Activated CD4-positive, CD25-positive, alpha-beta regulatory T cell treated with anti-CD3 and anti-CD28 coated beads, Interleukin-2, amount 50 U/mL, for 24 hours (primary cell): ENCODE results near the gene CLTA.
"Not testable (repeated sequence)": the region's sequence is repeated elsewhere in the genome, so short reads cannot be mapped to it uniquely, and the experiment has no call there.

ENCODE experiments used
- ATAC-seq, 2 donors: fragments of 150-1000 bp; cut with Tn5 transposase; one replicate each; pipeline ENCODE4 v1.10.0; 2021; ENCODE audit warnings: mild to moderate bottlenecking in 1 of 2, moderate library complexity in 1 of 2

Gene CLTA

DNA sequence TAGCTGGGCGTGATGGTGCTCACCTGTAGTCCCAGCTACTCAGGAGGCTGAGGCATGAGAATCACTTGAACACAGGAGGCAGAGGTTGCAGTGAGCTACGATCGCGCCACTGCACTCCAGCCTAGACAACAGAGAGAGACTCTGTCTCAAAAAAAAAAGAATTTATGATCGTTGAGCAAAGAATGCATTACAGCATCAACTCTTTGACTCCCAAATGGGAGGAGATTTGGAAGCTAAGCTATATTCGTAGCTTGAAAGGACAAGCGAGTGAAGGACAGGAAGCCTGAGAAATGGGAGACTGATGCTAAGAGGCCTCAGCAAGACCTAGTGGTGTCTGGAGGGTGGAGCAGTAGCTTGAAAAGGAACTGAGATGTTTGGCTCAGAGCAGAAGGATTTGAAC lies 31.8 kb upstream of the CLTA start:
- ATAC-seq: no peak

DNA sequence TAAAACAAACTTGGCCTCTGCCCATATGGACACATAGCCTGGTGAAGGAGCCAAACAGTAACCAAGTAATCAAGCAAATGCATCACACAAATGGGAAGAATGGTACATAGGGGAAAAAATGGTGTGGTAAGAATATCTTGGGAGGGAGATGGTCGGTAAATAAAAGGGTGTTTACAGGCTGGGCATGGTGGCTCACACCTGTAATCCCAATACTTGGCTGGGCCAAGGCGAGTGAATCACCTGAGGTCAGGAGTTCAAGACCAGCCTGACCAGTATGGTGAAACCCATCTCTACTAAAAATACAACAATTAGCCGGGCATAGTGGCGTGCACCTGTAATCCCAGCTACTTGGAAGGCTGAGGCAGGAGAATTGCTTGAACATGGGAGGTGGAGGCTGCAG lies 31.2 kb upstream of the CLTA start:
- not testable (repeated sequence) for ATAC-seq

DNA sequence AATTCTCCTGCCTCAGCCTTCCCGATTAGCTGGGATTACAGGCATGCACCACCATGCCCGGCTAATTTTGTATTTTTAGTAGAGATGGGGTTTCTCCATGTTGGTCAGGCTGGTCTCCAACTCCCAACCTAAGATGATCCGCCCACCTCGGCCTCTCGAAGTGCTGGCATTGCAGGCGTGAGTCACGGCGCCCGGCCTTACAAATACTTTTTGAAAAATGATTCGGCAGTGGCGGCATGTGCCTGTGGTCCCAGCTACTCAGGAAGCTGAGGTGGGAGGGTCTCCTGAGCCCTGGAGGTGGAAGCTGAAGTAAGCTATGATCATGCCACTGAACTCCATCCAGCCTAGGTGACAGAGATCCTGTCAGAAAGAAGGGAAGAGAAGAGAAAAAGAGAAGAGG lies 30.6 kb upstream of the CLTA start:
- not testable (repeated sequence) for ATAC-seq

DNA sequence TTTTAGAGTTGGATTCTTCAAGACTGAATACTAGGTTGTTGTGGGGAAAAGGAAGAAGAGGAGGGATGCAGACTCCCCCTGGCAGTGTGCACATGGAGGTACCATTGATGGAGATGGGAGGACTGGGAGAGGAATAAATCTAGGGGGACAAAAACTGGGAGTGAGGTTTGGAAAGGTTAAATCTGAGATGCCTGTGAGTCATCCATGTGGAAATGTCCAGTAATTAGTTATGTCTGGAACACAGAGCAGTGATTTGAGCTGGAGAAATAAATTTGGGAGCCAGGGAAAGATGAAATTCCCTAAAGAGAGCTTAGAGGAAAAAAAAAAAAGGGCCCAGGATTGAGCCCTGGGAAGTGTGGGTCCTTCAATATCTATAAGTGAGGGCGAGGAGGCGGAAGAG lies 29.5 kb upstream of the CLTA start:
- ATAC-seq: no peak

DNA sequence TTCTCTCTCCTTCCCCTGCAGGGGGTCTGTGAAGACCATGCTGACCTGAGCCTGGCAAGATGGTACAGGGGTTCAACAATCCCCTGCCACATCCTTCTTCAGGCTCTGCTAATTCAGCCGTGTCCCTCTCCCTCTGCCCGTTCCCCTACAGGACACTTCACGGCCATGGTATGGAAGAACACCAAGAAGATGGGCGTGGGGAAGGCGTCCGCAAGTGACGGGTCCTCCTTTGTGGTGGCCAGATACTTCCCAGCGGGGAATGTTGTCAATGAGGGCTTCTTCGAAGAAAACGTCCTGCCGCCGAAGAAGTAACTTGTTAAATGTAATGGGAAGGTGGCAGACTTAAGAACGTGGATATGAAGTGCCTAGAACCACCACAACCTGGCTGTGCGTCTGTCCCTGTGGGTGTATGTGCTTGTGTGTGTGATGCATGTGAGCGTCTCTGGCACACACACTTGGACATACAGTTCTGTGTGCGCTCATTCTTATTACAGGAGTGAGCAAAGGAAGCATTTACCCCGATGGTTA lies 28.4 kb upstream of the CLTA start:
- ATAC-seq: no peak

DNA sequence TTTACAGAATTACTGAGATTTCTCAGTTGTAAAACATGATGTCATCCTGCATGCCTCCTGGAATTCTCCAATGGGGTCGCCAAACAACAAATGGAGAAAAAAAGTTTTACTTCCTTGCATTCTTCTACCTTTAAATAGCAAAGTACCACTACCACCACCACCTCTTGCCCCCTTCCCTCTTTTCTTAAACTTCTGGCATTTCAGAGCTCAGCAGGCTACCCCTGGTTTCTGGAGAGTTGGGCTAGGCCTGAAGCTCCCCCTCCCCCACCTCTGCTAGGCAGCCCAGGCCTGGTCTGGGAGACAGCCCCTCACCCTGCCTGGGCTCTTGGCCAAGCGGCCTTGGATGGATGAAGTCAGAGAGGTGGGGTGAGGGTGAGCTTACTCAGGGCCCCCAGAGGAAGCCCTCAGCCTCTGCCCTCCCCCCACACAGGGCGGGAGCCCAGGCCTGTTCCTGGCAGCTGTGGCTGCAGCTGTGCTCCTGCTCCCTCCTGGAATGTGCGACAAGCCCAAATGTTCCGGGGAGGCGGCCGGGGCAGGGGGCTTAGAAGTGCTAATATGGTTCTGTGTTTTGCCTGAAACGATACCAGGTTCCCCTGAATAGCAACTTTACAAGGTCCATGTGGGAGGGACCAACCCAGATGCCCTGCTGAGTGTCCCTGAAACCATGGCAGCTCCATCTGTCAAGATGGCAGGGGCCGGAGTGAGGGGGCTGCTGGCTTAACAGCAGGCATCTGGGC lies 27.5 kb upstream of the CLTA start:
- ATAC-seq: no peak

DNA sequence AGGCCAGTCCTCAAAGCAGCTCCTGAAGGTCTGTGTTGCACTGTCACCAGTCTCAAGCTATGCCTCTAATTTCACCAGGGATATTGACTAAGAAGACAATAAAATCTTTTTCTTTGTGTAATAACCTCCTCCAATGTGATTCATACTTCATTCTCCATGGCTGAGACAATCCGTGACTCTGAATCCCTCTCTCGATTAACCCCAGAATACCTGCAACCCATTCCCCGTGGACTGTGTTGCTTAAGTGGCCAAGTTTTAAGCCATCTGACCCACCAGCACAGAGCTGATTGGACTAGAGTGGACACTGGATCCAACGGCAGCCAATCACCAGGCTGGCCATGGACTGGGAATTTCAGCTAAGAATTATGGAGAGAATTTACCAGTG lies 26.9 kb upstream of the CLTA start:
- no peak for ATAC-seq

DNA sequence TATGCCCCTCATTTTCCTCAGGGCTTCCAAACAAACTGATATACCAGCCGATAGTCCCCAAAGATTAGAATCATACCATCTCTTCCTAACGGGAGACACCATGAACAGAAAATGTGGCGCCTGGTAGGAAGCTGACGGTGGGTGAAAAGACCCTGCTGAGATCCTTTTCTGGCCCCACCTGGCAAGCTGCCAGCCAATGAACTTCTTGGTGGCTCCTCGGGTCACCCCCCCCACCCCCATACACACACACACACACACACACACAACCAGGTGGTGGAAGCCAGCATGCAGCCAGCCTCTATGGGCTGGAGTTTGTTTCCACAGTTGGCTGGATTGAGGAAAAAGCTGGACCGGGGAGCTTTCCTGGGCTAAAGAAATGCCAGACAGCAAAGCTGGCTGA lies 26.3 kb upstream of the CLTA start:
- ATAC-seq: no peak

DNA sequence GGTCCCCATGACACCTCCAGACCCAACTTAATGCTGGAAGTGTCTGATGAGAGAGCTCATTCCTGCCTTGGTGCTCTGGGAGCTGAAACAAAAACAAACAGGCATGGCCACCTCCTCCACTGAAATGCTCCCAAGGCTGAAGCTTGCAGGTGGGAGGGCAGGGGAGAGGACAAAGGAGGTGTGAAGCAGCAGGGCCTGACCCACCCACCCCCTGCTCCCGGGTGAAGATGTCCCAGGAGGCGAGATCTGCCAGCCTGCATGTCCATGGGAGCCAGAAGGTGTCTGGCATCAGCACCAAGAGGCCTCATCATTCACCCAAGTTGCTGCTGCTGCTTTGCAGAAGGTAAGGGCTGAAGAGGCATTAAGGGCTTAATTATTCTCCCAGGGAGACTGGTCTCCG lies 25.7 kb upstream of the CLTA start:
- no peak for ATAC-seq

DNA sequence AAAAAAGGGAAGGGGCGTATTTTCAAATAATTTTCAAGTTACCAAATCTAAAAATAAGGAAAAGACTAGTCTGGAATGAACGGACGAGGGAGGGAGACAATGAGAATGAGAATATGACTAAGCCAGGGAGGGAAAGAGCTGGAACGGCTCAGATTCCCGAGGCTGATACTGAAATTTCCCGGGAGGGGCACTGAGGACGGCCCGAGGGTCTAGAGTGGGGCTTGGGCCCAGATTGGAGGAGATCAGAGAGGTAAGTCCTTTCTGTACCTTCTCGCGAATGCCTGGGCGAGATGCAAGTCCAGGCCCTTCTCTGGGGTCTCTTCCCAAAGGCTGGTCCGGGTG lies 24.9 kb upstream of the CLTA start:
- ATAC-seq: no peak

DNA sequence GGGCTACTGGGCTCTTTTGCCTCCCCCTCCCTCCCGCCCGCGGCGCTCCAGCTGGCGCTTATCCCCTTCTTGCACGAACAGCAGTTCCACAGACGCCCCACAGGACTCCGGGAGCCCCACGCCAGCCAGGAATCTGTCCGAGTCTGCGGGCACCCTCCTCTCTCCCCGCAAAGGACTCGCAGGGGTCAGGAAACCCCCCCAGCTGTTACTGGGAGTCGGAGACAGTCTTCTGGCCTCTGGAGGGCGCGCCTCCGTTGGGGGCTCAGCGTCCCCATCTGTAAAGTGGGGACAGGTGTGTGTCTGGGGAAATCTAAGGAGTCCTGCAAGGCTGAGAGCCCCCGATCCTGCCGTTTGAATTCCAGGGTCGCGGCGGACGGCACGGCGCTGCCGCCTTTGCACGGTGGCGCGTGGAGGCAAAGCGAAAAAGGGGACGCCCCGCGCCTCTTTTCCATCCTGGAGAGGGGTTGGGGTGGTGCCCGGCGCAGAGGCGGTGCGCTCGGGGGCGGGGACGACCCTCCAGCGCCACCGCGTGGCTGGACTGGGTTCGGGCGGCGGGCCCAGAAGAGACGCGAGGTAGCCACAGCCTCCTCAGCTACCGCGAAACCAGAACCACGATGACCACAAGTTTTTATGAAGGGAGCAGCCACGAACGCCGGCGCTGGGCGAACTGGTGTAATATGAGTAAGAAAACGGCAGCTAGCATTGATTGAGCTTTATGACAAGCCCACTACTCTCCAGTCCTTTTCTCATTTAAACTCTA lies 24.4 kb upstream of the CLTA start:
- peak; percentile 96 to 98 for ATAC-seq

DNA sequence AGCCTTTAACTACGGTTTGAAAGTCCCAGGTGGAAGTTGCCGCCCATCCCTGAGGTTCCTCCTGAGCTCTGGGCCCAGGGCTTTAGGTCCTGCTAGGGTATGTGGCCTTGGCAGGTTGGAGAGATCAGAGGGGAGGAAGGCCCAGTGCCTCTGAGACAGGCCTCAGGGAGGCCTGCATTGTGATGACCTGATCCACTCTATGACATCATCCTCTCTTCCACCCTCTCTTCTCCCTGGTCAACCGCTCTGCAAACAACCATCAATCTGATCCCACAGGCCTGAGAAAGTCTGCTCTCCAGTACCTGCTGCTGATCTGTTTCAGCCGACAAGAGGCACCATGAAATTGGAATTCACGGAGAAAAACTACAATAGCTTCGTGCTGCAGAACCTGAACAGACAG lies 21.6 kb upstream of the CLTA start, which contains the start of gene CCIN:
Gene CCIN (plus strand): TSS at position 223 of the 400 bp plus-strand sequence. CDS start 115 bp downstream, at position 338.
- no peak for ATAC-seq

DNA sequence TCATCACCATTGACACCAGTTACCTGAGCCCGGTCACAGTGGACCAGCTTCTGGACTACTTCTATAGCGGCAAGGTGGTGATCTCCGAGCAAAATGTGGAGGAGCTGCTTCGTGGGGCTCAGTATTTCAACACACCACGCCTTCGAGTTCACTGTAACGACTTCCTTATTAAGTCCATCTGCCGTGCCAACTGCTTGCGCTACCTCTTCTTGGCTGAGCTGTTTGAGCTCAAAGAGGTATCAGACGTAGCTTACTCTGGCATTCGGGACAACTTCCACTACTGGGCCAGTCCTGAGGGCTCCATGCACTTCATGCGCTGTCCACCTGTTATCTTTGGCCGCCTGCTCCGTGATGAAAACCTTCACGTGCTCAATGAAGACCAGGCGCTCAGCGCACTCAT lies 21.0 kb upstream of the CLTA start:
- ATAC-seq: no peak

DNA sequence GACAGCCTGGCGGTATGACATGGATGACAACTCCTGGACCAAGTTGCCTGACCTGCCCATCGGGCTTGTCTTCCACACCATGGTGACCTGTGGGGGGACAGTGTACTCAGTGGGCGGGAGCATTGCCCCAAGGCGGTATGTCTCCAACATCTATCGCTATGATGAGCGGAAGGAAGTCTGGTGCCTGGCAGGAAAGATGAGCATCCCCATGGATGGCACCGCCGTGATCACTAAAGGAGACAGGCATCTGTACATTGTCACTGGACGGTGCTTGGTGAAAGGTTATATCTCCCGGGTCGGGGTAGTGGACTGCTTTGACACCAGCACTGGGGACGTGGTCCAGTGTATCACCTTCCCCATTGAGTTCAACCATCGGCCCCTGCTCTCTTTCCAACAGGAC lies 20.2 kb upstream of the CLTA start:
- ATAC-seq: no peak

DNA sequence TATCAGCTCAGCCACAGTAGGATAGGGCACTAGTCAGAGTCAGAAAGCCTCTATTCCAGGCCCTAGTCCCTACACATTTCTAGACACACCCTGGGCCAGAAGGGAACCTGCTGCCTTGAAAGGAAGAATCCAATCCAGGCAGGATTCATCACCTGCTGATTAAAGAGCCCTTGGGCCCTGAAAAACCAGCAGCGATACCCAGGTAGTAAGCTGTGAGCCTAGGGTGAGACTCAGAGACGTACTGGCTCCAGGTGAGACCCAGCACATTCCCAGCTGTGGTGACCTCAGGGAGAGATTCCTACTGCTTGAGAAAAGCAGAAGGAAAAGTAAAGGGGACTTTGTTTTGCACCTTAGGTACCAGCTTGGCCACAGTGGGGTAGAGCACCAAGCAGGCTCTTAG lies 16.9 kb upstream of the CLTA start:
- ATAC-seq: no peak

DNA sequence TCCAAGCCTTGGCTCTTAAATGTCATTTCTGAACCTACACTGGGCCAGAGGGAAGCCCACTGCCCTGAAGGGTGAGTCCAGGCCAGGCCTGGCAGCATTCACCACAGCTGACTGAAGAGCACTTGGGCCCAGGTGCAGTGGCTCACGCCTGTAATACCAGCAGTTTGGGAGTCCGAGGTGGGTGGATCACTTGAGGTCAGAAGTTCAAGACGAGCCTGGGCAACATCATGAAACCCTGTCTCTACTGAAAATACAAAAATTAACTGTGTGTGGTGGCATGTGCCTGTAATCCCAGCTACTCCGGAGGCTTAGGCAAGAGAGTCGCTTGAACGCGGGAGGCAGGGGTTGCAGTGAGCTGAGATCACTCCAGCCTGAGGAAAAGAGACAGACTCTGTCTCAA lies 16.4 kb upstream of the CLTA start:
- no peak for ATAC-seq

DNA sequence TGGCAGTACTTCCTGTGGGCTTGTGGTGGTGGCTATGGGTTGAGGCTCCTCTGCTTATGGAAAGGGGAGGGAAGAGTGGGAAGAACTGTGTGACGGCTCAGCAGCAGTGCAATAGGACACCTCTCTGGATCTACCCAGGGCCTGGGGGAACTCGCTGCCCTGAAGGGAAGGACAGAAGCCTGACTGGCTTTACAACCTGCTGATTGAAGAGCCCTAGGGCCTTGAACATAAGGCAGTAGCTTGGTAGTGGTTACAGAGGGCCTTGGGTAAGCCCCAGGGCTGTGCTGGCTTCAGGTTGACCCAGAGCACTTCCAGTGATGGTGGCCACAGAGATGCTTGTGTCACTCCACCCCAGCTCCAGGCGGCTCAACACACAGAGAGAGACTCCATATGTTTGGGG lies 16.0 kb upstream of the CLTA start:
- no peak for ATAC-seq

DNA sequence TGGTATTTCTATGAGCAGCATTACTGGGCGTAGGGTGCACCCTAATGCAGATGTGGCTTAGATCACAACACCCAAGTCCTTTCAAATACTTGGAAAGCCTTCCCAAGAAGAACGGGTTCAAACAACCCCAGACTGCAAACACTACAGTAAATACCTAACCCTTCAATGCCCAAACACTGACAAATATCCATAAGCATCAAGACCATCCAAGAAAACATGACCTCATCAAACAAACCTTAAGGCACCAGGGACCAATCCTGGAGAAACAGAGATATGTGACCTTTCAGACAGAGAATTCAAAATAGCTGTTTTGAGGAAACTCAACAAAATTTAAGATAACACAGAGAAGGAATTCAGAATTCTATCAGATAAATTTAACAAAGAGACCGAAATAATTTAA lies 15.5 kb upstream of the CLTA start:
- not testable (repeated sequence) for ATAC-seq

DNA sequence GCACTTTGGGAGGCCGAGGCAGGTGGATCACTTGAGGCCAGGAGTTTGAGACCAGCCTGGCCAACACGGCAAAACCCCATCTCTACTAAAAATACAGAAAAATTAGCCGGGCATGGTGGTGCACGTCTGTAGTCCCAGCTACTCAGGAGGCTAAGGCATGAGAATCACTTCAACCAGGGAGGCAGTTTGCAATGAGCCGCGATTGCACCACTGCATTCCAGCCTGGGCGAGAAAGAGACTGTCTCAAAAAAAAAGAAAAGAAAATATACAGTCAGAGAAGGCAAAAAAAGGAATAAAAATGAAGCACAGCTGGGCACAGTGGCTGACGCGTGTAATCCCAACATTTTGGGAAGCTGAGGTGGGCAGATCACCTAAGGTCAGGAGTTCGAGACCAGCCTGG lies 14.2 kb upstream of the CLTA start:
- not testable (repeated sequence) for ATAC-seq

DNA sequence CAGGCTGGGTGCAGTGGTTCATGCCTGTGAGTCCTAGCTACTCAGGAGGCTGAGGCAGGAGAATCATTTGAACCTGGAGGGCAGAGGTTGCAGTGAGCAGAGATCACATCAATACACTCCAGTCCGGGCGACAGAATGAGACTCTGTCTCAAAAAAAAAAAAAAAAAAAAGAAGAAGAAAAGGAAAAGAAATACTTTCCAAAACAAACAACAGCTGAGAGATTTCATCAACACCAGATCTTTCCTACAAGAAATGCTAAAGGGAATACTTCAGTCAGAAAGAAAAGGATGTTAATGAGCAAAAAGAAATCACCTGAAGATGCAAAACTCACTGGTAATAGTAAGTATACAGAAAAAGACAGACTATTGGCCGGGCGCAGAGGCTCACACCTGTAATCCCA lies 13.2 kb upstream of the CLTA start:
- no peak for ATAC-seq

DNA sequence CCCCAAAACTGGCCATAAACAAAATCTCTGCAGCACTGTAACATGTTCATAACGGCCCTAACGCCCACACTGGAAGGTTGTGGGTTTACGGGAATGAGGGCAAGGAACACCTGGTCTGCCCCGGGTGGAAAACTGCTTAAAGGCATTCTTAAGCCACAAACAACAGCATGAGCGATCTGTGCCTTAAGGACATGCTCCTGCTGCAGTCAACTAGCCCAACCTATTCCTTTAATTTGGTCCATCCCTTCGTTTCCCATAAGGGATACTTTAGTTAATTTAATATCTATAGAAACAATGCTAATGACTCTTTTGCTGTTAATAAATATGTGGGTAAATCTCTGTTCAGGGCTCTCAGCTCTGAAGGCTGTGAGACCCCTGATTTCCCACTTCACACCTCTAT lies 10.5 kb upstream of the CLTA start:
- not testable (repeated sequence) for ATAC-seq

DNA sequence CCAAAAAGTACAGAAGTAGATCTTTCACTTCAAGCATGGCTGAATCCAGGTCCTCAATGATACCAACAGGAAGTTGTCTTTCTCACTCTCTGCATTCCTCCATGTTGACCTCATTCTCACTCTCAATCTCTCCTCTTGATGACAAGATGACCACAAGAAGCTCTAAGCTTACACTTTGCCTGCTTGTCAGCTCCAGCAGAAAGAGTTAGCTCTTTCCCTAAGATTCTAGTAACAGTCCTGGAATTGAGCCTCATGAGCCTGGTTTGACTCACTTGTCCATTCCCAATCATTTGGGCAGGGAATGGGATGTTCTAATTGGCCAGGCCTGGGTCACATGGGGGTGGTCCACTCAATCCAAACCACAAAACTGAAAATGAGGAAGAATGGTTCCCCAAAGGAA lies 3.3 kb upstream of the CLTA start:
- no peak for ATAC-seq

DNA sequence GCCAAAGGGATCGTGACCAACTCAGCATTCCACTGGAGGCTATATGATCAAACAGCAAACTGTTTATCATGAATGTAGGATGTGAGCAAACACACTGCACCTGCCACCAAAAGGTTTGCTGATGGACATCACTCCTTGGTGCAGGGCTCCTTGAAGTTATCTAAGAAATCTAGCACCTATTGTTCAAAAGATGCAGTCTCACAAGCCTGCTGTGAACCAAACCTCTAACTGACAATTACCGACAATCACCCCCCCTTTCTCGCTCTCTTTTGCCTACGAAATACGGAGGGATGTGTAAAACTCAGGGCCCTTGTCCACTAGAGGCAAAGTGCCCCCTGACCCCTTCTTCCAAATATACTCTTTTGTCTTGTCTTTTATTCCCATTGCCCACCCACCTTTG lies 2.5 kb upstream of the CLTA start:
- no peak for ATAC-seq

DNA sequence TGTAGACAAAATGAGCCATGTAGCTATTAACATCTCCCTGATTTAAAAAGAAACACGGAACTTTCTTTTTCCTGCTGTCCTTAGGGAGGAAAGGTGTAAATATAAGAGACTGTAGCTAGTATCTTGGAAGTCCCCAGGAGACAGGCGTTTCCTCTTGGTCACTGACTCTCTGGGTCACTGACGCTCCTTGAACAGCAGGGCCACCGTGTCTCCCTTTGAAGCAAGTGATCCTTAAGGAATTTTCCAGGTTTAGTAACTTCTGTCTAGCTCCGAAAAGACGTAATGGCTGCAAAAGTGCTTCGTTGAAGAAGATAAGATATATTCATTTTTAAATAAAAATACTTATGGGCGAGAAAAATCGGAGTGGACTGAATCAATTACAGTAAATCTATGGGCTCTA lies 745 bp upstream of the CLTA start:
- no peak for ATAC-seq

DNA sequence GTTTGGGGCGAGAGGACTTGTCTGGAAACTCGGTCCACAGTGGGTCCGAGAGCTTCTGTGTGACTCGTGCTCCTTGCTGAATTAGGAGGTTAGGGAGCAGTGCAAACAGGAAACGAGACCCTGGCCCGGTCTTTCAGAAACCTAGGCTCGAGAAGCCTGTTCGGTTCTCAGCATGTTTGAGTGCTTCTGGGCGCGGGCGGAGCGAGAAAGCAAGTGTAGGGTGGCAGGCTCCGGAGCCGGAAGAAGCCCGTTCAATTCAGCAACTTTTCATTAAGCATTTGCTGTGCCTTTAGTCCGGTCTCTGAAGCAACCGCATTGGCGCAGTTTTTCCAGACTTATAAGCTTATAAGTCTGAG lies 547 bp downstream of the CLTA start:
- peak; percentile 2 to 11 for ATAC-seq
